HCT116 (cell line): Measurements from ENCODE around the gene RGS2. TPM values are rescaled to one million over a fixed set of nuclear protein-coding genes. Genes with fewer than 3 reads are reported as not detected.
A peak's percentile ranks its signal among the peaks of the same experiment; 100 is the strongest.

Source experiments
- ATAC-seq: fragments of 200-7000 bp; cut with Tn5 transposase; 2 replicates; pipeline ENCODE4 v1.9.1; 2020; ENCODE audit warnings: mild to moderate bottlenecking, moderate library complexity
- BruUV-seq: library from RNA; stranded (reverse); fragments of 400-500 nt; replicated peaks from 2 replicates; lab custom pipeline; 2021; lab: Mats Ljungman, UMichigan
- CTCF ChIA-PET: fragments of 300-600 bp; sonication (Branson Sonifier 250); formaldehyde crosslinking; loops from one replicate; lab custom pipeline; 2021; ENCODE audit warnings: antibody characterized with exemption; lab: Charles Lee
- POLR2A ChIA-PET: fragments of 300-600, 350-600 bp; sonication (Branson Sonifier 250); formaldehyde crosslinking; loops from one replicate; lab custom pipeline; 2021; ENCODE audit warnings: antibody characterized with exemption; lab: Charles Lee
- RAD21 ChIA-PET, 2 experiments: fragments of 300-600 bp; sonication (Branson Sonifier 250); formaldehyde crosslinking; loops; one replicate each; lab custom pipeline; 2023; ENCODE audit warnings: low total read pairs in 2 of 2; ENCODE audit not compliant: uncharacterized antibody in 2 of 2, unreplicated experiment in 2 of 2, low non-redundant PET in 1 of 2; lab: Charles Lee
- DNase-seq: peaks from one replicate; pipeline ENCODE4 v3.0.0-alpha.2; 2010; ENCODE audit warnings: low read depth, low spot score
- H2AFZ ChIP-seq: fragments of 200-600 bp; shearing (Covaris generic), sonication (generic); 2 replicates; pipeline ENCODE4 v1.6.1; 2017; ENCODE audit warnings: low read depth, mixed run types, mixed read lengths, antibody characterized with exemption, low read length; ENCODE audit not compliant: poor library complexity, severe bottlenecking
- H3K27ac ChIP-seq: 2 replicates; pipeline ENCODE4 v1.5.1; 2012; ENCODE audit warnings: low read depth, low read length
- H3K27me3 ChIP-seq: fragments of 200-600 bp; sonication (generic); 2 replicates; pipeline ENCODE4 v1.6.1; 2016; ENCODE audit warnings: mixed run types, low read length, mixed read lengths; ENCODE audit not compliant: insufficient read depth
- H3K36me3 ChIP-seq, 2 experiments: fragments of 200-500 bp in 1 of 2; fragments of 200-600 bp in 1 of 2; sonication (Bioruptor generic) in 1 of 2; sonication (generic) in 1 of 2; 2 replicates each; pipeline versions ENCODE4 v1.5.1 to v1.6.1; 2014 to 2016; ENCODE audit warnings: low read length in 2 of 2, inconsistent platforms in 1 of 2, mixed read lengths in 1 of 2, mixed run types in 1 of 2; ENCODE audit not compliant: insufficient read depth in 2 of 2, control insufficient read depth in 1 of 2
- H3K4me1 ChIP-seq, 2 experiments: fragments of 200-600 bp in 1 of 2; sonication (generic) in 1 of 2; 2 replicates each; pipeline versions ENCODE4 v1.5.1 to v1.6.1; 2012 to 2017; ENCODE audit warnings: low read length in 2 of 2, inconsistent platforms in 1 of 2, mild to moderate bottlenecking in 1 of 2, mixed read lengths in 1 of 2, mixed run types in 1 of 2, moderate library complexity in 1 of 2; ENCODE audit not compliant: insufficient read depth in 2 of 2, control insufficient read depth in 1 of 2
- H3K4me2 ChIP-seq: fragments of 200-600 bp; sonication (generic); 2 replicates; pipeline ENCODE4 v1.6.1; 2017; ENCODE audit warnings: mixed run types, low read length, mixed read lengths
- H3K4me3 ChIP-seq, 2 experiments: fragments of 200-600 bp in 1 of 2; sonication (generic) in 1 of 2; replicated peaks in 1 of 2; 2 replicates each; pipeline ENCODE4 v1.5.1; 2011 to 2016; ENCODE audit warnings: low read length in 2 of 2, control low read depth in 1 of 2, low read depth in 1 of 2, mild to moderate bottlenecking in 1 of 2, mixed read lengths in 1 of 2, mixed run types in 1 of 2
- H3K79me2 ChIP-seq: fragments of 200-600 bp; sonication (generic); 2 replicates; pipeline ENCODE4 v1.6.1; 2017; ENCODE audit warnings: mild to moderate bottlenecking, mixed run types, low read length, moderate library complexity, mixed read lengths; ENCODE audit not compliant: insufficient read depth
- H3K9ac ChIP-seq: fragments of 200-600 bp; sonication (generic); 2 replicates; pipeline ENCODE4 v1.6.1; 2016; ENCODE audit warnings: low read length, mixed read lengths
- H3K9me2 ChIP-seq: fragments of 200-600 bp; sonication (generic), shearing (Covaris generic); 2 replicates; pipeline ENCODE4 v1.6.1; 2017; ENCODE audit warnings: mixed run types, mild to moderate bottlenecking, moderate library complexity; ENCODE audit not compliant: insufficient read depth
- H3K9me3 ChIP-seq, 2 experiments: fragments of 200-500 bp in 1 of 2; fragments of 200-600 bp in 1 of 2; sonication (Bioruptor generic) in 1 of 2; sonication (generic) in 1 of 2; 2 replicates each; pipeline ENCODE4 v1.6.1; 2014 to 2017; ENCODE audit warnings: low read length in 2 of 2, mixed read lengths in 2 of 2, inconsistent platforms in 1 of 2, low read depth in 1 of 2, mild to moderate bottlenecking in 1 of 2, mixed run types in 1 of 2, moderate library complexity in 1 of 2; ENCODE audit not compliant: control insufficient read depth in 1 of 2, insufficient read depth in 1 of 2
- H4K20me1 ChIP-seq: fragments of 200-600 bp; sonication (generic), shearing (Covaris generic); 2 replicates; pipeline ENCODE4 v1.6.1; 2017; ENCODE audit warnings: mixed run types, mild to moderate bottlenecking, moderate library complexity; ENCODE audit not compliant: insufficient read depth
- ATF3 ChIP-seq: IDR thresholded peaks from 2 replicates; pipeline ENCODE4 v1.6.1; 2012
- CBX3 ChIP-seq: IDR thresholded peaks from 2 replicates; pipeline ENCODE4 v1.6.1; 2012; ENCODE audit warnings: low read depth
- EZH2 ChIP-seq: fragments of 200-600 bp; sonication (generic); IDR thresholded peaks from 2 replicates; pipeline ENCODE4 v1.6.1; 2017; ENCODE audit warnings: antibody characterized with exemption, mixed run types
- EZH2phosphoT487 ChIP-seq: fragments of 200-600 bp; IDR thresholded peaks from 2 replicates; pipeline ENCODE4 v1.6.1; 2018; ENCODE audit warnings: antibody characterized with exemption, borderline replicate concordance
- JUND ChIP-seq: IDR thresholded peaks from 2 replicates; pipeline ENCODE4 v1.6.1; 2012
- MAX ChIP-seq: IDR thresholded peaks from 2 replicates; pipeline ENCODE4 v1.6.1; 2012
- POLR2A ChIP-seq: IDR thresholded peaks from 2 replicates; pipeline ENCODE4 v1.7.0; 2011; ENCODE audit warnings: borderline replicate concordance; ENCODE audit not compliant: insufficient read depth, insufficient read length; ENCODE audit errors: extremely low read depth
- REST ChIP-seq: IDR thresholded peaks from 2 replicates; pipeline ENCODE4 v1.6.1; 2012; ENCODE audit warnings: low read depth
- SP1 ChIP-seq: IDR thresholded peaks from 2 replicates; pipeline ENCODE4 v1.6.1; 2012; ENCODE audit warnings: low read depth
- SRF ChIP-seq: IDR thresholded peaks from 2 replicates; pipeline ENCODE4 v1.6.1; 2012; ENCODE audit warnings: low read depth
- TCF7L2 ChIP-seq: IDR thresholded peaks from 2 replicates; pipeline ENCODE4 v1.7.0; 2011; ENCODE audit warnings: borderline replicate concordance, inconsistent platforms; ENCODE audit not compliant: insufficient read depth, insufficient read length; ENCODE audit errors: extremely low read depth
- YY1 ChIP-seq: IDR thresholded peaks from 2 replicates; pipeline ENCODE4 v1.6.1; 2011; ENCODE audit warnings: low read length, low read depth, moderate library complexity, mild to moderate bottlenecking; ENCODE audit not compliant: insufficient replicate concordance; ENCODE audit errors: extremely low read depth
- ZBTB33 ChIP-seq: IDR thresholded peaks from 2 replicates; pipeline ENCODE4 v1.6.1; 2011; ENCODE audit warnings: mild to moderate bottlenecking, low read length, moderate library complexity; ENCODE audit not compliant: insufficient replicate concordance; ENCODE audit errors: extremely low read depth
- ZNF274 ChIP-seq: fragments of 200-500 bp; sonication (Bioruptor generic); IDR thresholded peaks from 2 replicates; pipeline ENCODE4 v1.6.1; 2014; ENCODE audit warnings: mild to moderate bottlenecking, low read depth, low read length, inconsistent platforms
- intact Hi-C: fragments of 100-400 bp; cut with micrococcal nuclease; formaldehyde crosslinking; loops from 2 replicates; pipeline ENCODE4 v1.10.0; 2022
- total RNA-seq: library from RNA; stranded (reverse); gene quantifications from one replicate; pipeline ENCODE4 v1.2.1, GENCODE V29; 2021; ENCODE audit not compliant: unreplicated experiment

RGS2 gene
- total RNA-seq, 1 experiment from 2014 or later: 21.1 TPM

- no peak for ATAC-seq
- H3K9me2 ChIP-seq: no peaks in the 10 kb centered on the region
- no peak overlapping the region for H2AFZ ChIP-seq
- no peak overlapping the region for H3K27ac ChIP-seq
- H3K4me3 ChIP-seq: no peak overlapping the region
- H3K9ac ChIP-seq: no peak overlapping the region
- no peaks in the 10 kb centered on the region for H3K9me3 ChIP-seq
- ChIA-PET CTCF (no interaction called here), RAD21 (no interaction called here), POLR2A (no interaction called here)
- peak overlapping the region; percentile 4; the same call in 1 of the 2 replicates for H3K4me2 ChIP-seq
- no peak for TF ChIP-seq SRF
- no peak for TF ChIP-seq MAX
- TF ChIP-seq ZNF274: no peak
- TF ChIP-seq REST: no peak
- TF ChIP-seq ZBTB33: no peak
- no peak for TF ChIP-seq EZH2
- no peak for TF ChIP-seq TCF7L2
- TF ChIP-seq SP1: no peak
- TF ChIP-seq POLR2A: no peak
- TF ChIP-seq EZH2phosphoT487: no peak
- TF ChIP-seq CBX3: no peak
- no peak for TF ChIP-seq ATF3
- TF ChIP-seq JUND: no peak
- no peak for TF ChIP-seq YY1
- BruUV-seq: no TSS peak
- no peaks in the 10 kb centered on the region for H3K36me3 ChIP-seq
- intact Hi-C loops: no loop called here
- no peaks in the 10 kb centered on the region for H3K27me3 ChIP-seq
- DNase-seq: no peak
- H4K20me1 ChIP-seq: no peaks in the 10 kb centered on the region
- no peaks in the 10 kb centered on the region for H3K79me2 ChIP-seq
- peaks cover 0 to 8% of the 10 kb centered on the region in 2 experiments; a peak in 1 of 4 replicates for H3K4me1 ChIP-seq
Measured at GRCh38 chr1:192787914-192788585, 20.8 kb upstream of the RGS2 start.
